ENCODE data around the gene AHNAK.

GRCh38 chr11:62545437-62546243 is 966 bp downstream of the AHNAK start:
- TF ChIP-seq CTCF (IDR thresholded peaks at IDR 0.05) = no peak
- TF ChIP-seq EP300 (IDR thresholded peaks at IDR 0.05) = no peak

Measured in stomach (tissue), 4 donors.